Measurements from ENCODE around the gene INHA. TPM values are rescaled to one million over a fixed set of nuclear protein-coding genes. Genes with fewer than 3 reads are reported as not detected.

Gene INHA
- total RNA-seq, 1 donor from 2014 or later = 0.20 TPM

DNA sequence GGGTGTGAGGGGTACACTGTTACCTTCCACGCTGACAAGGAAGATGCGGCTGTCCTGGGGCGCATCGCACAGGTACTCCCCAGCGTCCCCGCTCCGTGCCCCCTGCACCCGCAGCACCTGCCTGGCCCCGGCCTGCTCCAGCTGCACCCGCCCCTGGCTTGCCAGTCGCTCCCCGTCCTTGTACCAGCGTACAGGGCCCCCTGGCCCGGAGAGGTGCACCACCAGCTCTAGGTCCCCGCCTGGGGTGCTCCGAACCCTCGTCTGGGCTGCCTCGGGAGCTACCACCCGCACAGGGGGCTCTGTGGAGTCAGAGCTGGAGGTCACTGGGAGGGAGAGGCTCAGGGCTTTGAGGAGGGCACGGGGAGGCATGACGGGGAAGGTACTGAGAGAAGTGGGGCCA lies 14.8 kb upstream of the INHA start:
- DNase-seq (ENCODE audit: low spot score) (no peak), ATAC-seq (no peak)

DNA sequence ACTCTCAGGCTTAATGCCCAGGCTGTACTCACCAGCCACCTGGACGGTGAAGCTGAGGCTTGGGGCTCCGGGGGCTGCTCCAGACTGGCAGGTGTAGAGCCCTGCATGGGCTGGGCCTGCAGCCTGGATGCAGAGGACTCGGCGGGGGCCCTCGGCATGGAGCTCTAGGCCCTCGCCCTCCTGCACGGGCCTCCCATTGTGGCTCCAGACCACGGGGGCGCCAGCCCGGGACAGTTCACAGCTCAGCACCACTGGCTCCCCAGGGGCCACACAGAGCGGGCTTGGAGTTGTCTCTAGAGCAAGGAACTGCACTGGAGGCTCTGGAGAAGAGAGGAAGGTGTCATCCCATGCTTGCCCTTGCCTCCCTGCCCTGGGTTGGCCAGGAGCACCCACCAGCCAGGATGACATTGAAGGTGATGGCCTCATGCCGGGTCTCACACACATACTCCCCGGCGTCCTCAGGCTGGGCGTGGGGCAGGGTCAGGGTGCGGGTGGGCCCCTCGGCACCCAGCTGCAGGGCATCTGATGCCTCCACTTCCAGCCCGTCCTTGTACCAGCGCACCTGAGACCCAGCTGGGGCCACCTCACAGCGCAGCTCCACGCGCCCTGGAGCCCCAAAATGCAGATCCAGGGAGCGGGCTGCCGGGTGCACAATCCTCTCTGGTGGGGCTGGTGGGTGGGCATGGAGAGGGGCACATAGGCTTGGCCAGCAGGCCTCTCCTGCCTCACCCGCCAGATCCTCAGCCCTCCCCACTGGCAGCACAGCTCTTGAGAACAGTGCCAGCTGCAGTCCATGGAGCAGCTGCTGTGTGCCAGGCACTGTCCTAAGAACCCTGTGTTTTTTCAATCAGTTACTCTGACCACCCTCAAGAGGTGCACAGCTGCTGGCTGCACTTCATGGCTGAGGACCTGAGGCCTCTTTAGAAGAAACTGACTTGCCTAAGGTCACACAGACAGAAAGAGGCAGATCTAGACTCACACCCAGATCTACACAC lies 14.0 kb upstream of the INHA start:
- no peak for ATAC-seq
- DNase-seq (ENCODE audit: low spot score) = no peak

DNA sequence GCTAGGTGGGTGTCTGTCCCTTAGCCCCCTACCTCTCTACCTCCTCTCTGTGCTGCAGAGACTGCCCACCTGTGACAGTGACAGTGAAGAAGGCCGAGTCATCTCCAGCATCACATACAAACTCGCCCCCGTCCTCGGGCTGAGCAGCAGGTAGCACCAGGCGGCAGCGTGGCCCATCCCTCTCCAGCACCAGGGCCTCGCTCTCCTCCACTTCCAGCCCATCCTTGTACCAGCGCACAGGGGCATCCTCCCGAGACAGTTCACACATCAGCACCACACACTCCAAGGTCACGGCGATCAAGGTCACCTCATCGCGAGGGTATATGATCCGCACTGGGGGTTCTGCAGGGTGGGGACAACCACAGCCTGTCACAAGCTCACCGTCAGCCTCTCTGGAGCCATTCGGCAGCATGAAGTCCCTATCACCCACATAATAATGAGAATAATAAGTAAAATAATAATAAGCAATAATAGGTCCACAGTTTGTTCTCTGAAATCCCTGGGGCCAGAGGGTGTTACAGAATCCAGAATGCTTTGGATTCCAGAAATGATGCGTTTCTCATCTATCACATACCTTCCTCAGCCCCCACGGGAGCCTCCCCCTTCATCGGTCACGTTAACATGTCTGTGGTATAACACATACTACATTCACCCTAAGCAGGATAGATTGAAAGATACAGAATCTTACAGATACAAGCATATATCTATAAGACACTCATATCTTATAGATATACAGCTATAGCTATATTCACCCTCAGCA lies 12.8 kb upstream of the INHA start:
- DNase-seq (ENCODE audit: low spot score) = no peak
- ATAC-seq = no peak

DNA sequence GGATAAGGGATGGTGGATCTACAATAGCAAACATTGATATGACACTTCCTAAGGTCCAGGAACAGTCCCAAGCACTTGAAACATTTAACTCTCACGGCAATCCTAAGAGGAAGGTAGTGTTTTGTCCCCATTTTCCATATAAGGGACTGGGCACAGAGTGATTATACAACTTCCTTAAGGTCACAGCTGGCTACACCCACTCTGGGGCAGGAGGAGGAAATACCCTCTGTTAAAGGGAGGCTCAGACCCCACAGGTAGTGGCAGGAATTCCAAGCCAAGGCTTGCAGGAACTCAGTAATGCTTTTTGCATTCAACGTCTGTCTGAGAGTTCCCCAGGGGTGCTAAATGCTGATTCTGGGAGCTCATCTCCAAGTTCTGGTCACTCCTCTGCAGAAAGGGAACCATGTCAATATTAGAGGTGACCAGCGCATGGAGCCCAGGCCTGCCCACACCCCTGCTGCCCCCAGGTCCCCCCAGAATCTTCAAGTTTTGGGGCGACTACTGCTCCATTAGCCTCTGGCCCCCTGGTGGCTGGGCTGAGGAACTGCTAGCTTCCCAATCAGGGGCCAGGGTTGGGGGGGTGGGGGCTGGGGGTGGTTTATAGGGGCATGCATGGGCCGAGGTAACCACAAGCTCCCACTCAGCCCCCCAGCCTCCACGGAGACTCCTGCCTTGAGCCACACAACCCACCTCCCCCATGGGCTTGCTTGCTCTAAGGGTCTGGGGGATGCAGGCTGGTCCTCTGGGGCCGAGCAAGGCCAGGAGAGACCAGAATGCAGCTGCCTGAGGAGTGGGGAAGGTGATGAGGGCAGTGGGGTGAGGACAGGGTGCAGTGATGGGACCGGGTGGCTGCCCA lies 11.8 kb upstream of the INHA start:
- DNase-seq (ENCODE audit: low spot score) (no peak), ATAC-seq (peak; percentile 56)

DNA sequence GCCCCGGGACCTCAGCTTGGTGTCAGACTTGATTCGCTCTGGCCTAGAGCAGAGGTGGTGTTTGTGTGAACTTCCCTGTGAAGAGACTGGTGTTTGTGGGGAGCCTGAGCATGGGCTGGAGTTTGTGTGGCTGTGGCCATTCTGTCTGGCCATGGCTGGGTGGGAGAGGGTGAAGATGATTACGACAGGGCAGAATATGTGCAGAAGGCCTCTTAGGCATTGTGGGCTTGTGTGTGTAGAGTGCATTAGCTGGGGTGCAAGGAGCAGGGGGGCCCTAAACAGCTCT lies 11.3 kb upstream of the INHA start:
- peak; percentile 14 for ATAC-seq
- no peak for DNase-seq (ENCODE audit: low spot score)

DNA sequence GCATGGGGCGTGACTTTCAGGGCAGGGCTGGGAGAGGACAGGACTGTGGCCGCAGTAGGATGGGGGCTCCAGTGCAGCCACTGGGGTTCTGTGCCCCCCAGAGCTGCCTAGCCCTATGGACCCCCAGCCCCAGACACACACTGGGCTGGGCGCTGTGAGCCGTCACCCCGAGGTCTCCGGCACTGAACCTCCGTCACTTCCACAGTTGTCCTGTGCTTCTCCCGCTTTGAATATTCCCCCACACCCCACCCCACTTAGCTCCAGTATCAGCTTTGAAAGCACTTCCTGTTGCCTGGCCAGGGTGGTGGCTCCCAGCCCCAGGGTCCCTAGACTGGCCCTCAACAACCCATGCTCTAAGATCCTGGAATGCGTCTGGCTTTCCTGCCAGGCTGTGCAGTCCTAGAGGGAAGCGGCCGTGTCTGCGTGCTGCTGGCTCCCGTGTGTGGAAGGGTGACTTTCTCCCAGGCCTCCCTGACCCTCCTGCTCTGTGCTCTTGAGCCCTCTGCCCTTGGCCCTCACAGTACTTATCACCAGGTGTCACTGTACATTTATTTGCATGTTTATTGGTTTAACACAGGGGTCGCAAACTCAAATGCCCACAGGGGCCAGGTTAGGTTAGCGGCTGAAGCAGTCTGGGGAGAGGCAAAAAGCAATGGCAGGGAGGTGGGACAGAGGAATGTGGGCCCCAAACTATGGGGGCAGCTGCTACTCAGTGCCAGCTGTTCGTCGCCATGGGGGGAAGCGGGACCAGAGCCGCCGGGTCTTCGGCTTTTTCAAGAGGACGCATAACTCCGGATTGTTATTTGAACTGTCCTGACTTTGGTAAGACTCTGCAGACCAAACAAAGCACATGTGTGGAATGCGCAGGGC lies 10.7 kb upstream of the INHA start:
- DNase-seq (ENCODE audit: low spot score) = no peak
- ATAC-seq = no peak

DNA sequence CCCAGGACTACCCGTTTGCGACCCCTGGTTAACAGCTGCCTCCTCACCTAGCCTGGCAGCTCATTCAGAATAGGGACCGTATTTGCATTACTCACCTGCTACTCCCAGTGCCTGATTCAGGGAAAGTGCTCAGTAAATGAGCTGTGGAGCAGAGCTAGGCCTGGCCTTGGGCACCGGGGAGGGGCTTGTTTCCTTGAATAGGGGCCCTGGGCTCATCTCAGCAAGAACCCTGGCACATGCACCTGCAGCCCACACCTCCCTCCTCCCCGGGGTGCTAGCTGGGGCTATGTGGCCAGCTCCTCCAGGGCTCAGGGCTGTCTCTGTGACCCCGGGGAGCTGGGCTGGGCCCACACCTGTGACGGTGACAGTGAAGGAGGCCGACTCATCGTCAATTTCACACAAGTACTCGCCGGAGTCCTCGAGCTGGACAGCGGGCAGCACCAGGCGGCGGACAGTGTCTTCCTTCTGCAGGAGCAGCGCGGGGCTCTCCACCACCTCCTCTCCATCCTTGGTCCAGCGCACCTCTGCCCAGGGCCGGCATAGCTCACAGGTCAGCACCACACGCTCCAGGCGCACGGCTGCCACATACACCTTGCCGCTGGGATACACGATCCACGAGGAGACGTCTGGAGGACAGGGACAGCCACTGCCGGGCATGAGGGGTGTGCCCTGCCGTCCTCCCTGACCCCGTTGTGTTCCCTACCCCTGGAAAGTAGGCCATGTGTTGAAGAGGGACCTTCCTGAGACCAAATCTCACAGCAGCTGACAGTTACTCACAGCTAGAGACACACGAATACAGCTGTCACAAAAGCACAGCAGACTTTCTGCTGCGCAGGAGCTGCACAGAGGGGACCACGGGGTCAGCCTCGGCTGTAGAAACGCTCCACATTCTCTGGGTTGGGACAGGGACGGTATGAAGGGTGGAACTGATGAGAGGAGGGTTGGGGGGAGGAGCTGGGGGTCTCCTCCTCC lies 9.8 kb upstream of the INHA start:
- DNase-seq (ENCODE audit: low spot score) = peak; percentile 43
- no peak for ATAC-seq

DNA sequence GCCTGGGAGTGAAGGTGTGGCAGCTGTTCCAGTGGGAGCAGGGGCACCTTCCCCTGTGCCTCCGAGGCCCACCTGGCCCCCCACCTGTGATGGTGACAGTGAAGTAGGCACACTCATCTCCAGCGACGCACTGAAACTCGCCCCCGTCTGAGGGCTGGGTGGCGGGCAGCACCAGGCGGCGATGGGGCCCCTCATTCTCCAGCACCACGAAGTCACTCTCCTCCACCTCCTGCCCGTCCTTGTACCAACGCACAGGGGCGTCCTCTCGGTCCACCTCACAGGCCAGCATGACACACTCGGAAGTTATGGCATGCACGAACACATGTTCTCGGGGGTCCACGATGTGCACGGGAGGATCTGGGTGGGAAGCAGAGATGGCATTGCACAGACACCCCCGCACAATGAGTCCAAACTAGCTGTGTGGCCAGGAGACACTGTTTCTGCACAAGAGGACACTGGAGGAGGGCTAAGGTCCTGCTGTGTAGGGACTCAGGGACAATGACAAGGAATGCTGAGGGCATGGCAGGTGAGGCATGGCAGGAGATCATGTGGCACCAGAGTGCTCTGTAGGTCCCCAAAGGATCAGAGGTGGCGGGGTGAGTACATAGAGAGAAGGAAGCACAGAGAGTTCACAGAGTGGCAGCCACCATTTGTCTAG lies 8.7 kb upstream of the INHA start:
- ATAC-seq (no peak), DNase-seq (ENCODE audit: low spot score) (no peak)

DNA sequence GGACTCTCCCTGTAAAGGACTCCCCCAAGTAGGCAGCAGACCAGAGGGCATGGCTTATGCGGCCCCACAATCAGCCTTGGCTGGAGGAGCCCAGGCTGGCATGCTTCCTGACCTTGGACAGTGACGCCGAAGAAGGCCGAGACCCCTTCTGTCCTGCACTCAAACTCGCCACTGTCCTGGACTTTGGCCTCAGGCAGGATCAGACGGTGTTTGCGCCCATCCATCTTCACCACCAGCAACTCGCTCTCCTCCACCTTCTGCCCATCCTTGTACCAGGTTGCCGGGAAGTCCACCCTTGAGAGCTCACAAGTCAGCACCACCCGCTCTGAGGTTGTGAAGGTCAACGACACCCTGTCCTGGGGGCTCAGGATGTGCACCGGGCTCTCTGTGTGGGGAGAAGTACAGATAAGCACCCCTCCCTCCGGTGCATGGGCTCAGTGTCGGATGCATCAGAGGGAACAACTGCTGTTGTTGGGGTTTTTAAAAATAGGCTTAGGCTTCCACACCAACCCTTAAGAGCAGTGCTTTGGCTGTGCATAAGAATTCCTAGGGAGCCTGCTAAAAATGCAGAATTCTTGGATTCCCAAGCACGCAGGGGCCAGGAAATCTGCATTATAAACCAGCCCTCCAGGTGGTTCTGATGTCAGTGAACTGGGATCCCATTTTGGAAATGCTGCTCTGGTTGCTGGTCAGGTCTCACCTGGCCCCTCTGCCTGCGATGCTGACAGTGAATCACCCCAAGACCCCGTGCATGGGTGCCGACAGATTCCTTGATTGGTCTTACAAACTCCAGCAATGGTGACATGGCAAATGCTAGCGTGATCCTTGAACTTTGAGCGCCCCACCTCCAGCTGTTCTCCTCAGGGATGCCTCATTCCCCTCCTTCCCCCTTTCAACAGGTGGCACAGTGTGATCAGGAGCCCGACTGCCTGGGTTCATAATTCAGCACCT lies 6.7 kb upstream of the INHA start:
- no peak for ATAC-seq

DNA sequence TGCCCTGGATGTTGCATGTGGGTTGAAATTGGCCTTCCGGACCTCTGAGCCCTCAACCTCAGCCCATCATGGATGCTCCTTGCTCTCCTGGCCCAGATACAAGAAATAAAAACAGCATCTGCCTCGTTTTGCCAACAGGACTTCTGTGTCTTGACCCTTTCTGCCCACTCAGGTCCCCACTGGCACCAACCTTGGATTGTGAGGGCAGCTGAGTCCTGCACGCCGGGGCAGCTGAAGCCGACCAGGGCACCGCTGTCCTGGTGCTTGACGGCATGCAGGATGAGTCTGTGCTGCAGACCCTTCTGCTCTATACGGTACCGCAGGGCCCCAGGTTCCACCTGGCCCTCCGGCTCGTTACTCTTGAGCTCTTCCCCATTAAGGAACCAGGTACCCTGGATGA lies 5.5 kb upstream of the INHA start:
- DNase-seq (ENCODE audit: low spot score) (no peak), ATAC-seq (no peak)

More for the DNA sequence above, 6.7 kb upstream of the INHA start:
- no peak for DNase-seq (ENCODE audit: low spot score)

DNA sequence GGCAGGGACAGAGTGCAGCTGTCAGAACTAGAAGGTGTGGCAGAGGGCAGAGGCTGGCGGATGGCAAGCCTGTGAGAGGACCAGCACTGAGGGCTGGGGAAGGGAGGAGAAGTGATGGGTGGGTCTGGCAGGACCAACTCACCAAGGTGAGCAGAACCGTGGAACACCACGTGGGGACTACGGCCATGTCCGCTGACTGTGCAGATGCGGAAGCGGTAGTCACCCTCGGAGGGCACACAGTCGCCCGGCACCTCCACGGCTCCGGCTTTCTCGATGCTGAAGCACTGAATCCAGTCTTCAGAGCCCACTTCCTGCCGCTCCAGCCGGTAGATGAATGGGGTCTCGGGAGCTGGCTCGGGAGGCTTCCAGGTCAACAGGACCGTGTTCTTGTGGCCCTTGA lies 5.0 kb upstream of the INHA start:
- ATAC-seq (no peak), DNase-seq (ENCODE audit: low spot score) (no peak)

DNA sequence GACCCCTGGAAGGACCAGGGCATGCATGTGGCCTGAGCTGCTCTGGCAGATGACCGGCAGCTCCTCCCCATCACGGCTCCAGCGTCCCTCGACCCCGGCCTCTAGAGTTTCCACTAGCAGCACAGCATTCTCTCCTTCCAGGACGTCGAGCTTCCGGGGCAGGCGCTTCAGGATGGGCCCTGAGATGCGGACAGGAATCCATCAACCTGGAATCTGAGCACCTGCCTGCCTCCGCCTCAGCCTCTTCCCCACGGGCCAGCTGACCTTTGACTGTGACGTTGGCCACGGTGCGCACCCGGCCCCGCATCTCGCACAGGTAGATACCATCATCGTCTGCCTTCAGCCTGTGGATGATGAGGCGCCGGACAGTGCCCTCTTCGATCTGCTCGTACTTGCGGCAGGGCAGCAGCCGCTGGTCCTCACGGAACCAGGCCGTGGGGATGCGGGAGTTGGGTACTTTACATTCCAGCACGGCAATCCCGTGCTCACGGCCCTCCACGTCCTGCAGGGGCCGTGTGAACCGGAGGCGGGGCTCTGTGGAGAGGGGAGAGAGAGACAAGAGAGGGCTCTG lies 4.2 kb upstream of the INHA start:
- DNase-seq (ENCODE audit: low spot score) = no peak
- ATAC-seq = no peak

DNA sequence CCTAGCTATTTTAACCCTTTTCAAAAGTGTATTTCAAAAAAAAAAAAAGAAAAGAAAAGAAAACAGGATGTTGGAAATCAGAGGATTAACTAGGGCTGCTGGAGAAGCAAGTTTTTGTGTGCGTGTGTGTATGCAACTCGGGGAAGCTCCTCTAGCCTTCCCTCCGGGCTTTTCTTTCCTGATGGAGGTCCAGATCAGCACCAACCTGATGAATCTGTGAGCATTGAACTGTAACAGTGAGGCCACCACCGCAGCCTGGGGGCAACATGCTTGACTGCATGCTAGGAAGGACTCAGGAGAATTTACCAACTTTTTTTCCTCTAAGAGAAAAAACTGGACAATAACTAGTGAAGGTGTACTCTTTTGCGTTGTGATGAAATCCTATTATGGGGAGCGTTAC lies 3.1 kb upstream of the INHA start:
- ATAC-seq (no peak), DNase-seq (ENCODE audit: low spot score) (no peak)

DNA sequence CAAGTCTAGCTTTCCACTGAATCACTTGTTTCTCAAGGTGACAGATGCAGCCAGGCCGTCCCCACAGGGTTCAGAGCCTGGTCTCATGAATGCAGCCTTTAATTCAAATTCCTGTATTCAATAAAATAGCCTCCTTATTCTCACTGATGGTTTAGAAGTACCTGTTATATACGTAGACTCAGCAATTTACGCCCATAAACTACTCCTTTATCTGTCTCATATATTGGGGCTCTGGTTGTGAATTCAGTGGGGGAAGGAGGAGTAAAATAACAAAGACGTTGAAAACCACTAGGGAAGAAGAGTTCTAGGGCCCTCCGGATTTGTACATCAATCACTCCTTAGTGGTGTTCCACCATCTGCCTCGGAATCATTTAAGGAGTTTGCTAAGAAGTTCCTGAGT lies 2.5 kb upstream of the INHA start:
- DNase-seq (ENCODE audit: low spot score) = no peak
- ATAC-seq = no peak

DNA sequence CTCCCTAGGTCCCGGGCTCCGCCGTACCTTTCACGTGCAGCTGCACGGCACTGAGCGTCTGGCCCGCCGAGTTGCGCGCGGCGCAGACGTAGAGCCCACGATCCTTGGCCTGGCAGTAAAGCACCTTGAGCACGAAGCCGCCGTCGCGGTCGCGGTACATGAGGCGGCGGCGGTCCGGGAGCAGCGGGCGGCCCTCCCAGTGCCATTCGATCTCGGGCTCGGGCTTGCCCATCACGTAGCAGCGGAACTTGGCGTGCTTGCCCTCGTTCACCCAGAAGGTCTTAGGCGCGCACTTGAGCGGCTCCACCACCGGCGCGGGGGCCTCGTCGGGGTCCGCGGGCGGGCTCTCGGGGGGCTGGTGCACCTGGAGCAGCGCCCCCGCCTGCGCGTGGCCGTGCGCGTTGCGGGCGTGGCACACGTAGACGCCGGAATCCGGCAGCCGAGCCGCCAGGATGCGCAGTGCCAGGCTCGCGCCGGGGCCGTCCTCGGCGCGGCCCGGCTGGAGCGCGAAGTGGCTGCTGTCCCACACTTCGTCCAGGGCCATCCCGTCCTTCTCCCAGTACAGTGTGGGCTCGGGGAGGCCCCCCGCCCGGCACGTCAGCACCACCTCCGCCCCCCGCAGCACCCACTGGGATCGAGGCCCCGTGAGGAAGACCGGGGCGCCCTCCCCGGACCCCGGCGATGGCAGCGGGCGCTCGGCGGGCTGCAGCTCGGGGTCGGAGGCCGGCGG lies 1.8 kb upstream of the INHA start:
- ATAC-seq (peak; percentile 69), DNase-seq (ENCODE audit: low spot score) (peak; percentile 46)

DNA sequence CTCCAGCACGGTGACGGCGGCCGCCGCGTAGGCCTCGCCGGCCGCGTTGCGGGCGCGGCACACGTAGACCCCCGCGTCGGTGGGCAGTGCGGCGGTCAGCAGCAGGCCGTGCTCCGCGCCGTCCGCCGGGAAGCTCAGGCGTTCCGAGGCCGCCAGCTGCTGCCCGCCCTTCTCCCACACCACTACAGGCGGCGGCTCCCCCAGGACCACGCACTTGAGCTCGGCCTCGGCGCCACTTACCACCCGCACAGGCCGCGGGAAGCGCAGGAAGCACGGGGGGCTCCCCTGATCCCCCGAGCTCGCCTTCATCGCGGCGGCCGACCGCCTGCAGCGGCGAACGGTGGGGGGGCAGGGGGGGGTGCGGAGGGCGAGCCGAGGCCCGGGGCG lies 1.2 kb upstream of the INHA start:
- peak; percentile 44 for ATAC-seq
- DNase-seq (ENCODE audit: low spot score) = no peak
